Left lung (tissue), 10 donors: ENCODE measurements around the gene CABLES1. TPM values are rescaled to one million over a fixed set of nuclear protein-coding genes. Genes with fewer than 3 reads are reported as not detected.

Source experiments
- ATAC-seq: fragments of 200-7000 bp; cut with Tn5 transposase; one replicate; pipeline ENCODE4 v1.9.1; 2020; ENCODE audit warnings: moderate library complexity
- DNase-seq, 4 donors: peaks; one replicate each; pipeline ENCODE4 v3.0.0-alpha.2; 2013 to 2020
- H3K27ac ChIP-seq, 2 donors: fragments of 200-600 bp; sonication (generic) in 1 of 2; one replicate each; pipeline versions ENCODE4 v1.5.0 to v1.8.0; 2020 to 2021
- H3K27me3 ChIP-seq, 2 donors: fragments of 200-600 bp; sonication (generic) in 1 of 2; one replicate each; pipeline versions ENCODE4 v1.5.0 to v1.8.0; 2020 to 2021
- H3K36me3 ChIP-seq, 2 donors: fragments of 200-600 bp; sonication (generic) in 1 of 2; one replicate each; pipeline versions ENCODE4 v1.5.0 to v1.8.0; 2020 to 2021
- H3K4me1 ChIP-seq, 2 donors: fragments of 200-600 bp; one replicate each; pipeline ENCODE4 v1.8.0; 2021
- H3K4me3 ChIP-seq, 2 donors: fragments of 200-600 bp; sonication (generic) in 1 of 2; one replicate each; pipeline versions ENCODE4 v1.5.0 to v1.8.0; 2020 to 2021; ENCODE audit warnings: mild to moderate bottlenecking in 1 of 2
- H3K9me3 ChIP-seq, 2 donors: fragments of 200-600 bp; sonication (generic) in 1 of 2; one replicate each; pipeline versions ENCODE4 v1.5.0 to v1.8.0; 2020 to 2021
- intact Hi-C, 2 donors: fragments of 100-400 bp; cut with DNase I; formaldehyde crosslinking; loops; one replicate each; pipeline versions ENCODE4 v1.11.2 to v1.14.2; 2022
- polyA plus RNA-seq, 6 donors: library from polyadenylated mRNA; unstranded; fragments of 120-200 nt; gene quantifications; one replicate each; pipeline ENCODE4 v1.2.1, GENCODE V29; 2013; ENCODE audit not compliant: insufficient read length in 6 of 6
- total RNA-seq, 2 donors: library from RNA; stranded (reverse); fragmentation: NEBNext Ultra II Directional; extraction: Animal tissue kit (Norgen Biotek cat#: 25700); gene quantifications; one replicate each; pipeline ENCODE4 v1.2.1, GENCODE V29; 2021
- TF ChIP-seq, protein P1 (sequence below), 2 donors: fragments of 200-600 bp; sonication (generic) in 1 of 2; IDR thresholded peaks; one replicate each; pipeline versions ENCODE4 v1.5.0 to v1.8.0; 2021; ENCODE audit warnings: antibody characterized with exemption in 2 of 2
- donor health status: DM: no; HTN: yes; CAD: no.
- donor health status: DM: no; HTN: no; CAD: no.

CABLES1 gene
- total and polyA plus RNA-seq, 8 donors: 21.9 to 84.5 (median 71.6) TPM

DNA sequence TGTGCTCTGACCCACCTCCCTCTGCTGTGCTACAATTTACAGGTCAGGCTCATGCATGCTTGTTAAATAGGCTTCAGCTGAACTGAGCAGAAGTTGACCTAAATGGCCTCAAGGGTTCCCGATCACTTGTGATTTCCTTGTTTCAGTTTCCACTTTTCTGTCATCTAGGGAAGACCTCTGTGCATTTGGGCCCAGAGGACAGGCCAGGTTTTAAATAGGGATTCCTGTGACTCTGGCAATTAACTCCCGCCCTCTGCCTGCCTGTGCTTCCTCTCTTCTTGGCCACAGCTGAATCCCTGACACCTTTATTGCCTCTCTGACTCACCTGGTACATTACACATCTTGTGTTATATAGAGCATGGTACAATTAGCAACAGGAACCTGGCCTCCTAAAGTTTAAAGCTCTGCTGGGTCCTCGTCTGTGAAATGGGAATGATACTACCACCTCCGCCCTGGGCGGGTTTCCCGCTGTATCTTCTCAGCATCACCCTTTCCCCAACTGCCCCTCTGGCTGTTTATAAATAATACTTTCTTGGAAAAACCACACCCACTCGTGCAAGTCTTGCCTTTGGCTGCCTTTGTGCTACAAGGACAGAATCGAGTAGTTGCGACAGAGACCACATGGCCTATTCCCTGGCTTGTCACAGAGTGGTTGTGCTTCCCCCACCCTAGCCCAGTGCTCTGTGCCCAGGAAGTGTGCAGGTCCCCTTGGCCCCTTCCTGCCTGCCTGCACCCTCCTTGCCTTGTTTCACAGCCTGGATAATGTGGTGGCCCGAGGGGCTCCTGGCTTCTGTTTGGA is 7.9 kb downstream of the CABLES1 start:
- peak; percentile 70 for ATAC-seq
- TF ChIP-seq, protein P1, sequence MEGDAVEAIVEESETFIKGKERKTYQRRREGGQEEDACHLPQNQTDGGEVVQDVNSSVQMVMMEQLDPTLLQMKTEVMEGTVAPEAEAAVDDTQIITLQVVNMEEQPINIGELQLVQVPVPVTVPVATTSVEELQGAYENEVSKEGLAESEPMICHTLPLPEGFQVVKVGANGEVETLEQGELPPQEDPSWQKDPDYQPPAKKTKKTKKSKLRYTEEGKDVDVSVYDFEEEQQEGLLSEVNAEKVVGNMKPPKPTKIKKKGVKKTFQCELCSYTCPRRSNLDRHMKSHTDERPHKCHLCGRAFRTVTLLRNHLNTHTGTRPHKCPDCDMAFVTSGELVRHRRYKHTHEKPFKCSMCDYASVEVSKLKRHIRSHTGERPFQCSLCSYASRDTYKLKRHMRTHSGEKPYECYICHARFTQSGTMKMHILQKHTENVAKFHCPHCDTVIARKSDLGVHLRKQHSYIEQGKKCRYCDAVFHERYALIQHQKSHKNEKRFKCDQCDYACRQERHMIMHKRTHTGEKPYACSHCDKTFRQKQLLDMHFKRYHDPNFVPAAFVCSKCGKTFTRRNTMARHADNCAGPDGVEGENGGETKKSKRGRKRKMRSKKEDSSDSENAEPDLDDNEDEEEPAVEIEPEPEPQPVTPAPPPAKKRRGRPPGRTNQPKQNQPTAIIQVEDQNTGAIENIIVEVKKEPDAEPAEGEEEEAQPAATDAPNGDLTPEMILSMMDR (IDR thresholded peaks at IDR 0.05): no peak
- no peaks in the 10 kb centered on the region for H3K27me3 ChIP-seq
- no peak overlapping the region for H3K4me3 ChIP-seq
- no peaks in the 10 kb centered on the region for H3K36me3 ChIP-seq
- H3K27ac ChIP-seq: peak overlapping the region; percentile 61 to 74
- peak in 2 of 4 donors; percentile 70 to 81 for DNase-seq
- no peaks in the 10 kb centered on the region for H3K9me3 ChIP-seq
- H3K4me1 ChIP-seq: peaks cover 39 to 42% of the 10 kb centered on the region in 2 donors
- intact Hi-C loops: no loop called here

DNA sequence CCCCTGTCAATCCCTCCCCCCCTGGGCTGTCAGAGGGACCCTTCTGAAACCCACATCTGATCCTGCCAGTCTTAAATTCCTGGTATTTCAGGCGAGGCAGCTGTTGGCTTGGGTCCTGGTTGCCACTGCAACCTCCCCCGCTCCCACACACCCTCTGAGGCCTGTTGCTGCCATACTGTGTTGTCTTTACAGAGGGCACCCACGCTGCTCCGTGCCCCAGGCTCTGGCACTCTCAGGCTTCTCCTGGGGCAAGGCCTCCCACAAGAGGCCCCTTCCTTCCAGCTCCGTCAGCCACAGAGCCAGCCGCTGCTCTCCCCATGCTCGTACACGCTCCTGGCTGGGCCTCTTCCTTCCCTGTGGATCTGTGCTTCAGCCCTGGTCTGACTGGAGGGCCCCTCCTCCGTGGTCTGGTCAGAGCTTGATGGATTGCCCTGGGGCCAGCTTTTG is 8.6 kb downstream of the CABLES1 start:
- peak overlapping the region; percentile 61 to 74 for H3K27ac ChIP-seq
- TF ChIP-seq, protein P1 (IDR thresholded peaks at IDR 0.05): no peak

GRCh38 chr18:23144640-23145039 is 9.4 kb downstream of the CABLES1 start:
- TF ChIP-seq, protein P1 (IDR thresholded peaks at IDR 0.05): no peak
- Histone ChIP-seq H3K4me3 (no peak overlapping the region), H3K36me3 (no peaks in the 10 kb centered on the region), H3K4me1 (peaks cover 35 to 39% of the 10 kb centered on the region in 2 donors), H3K9me3 (no peaks in the 10 kb centered on the region), H3K27me3 (no peaks in the 10 kb centered on the region), H3K27ac (peak overlapping the region in 1 of 2 donors; percentile 61)
- DNase-seq: no peak
- intact Hi-C loops: no loop called here
- ATAC-seq: no peak

More for the DNA sequence above, 8.6 kb downstream of the CABLES1 start:
- Histone ChIP-seq H3K36me3 (no peaks in the 10 kb centered on the region), H3K4me1 (peaks cover 36 to 39% of the 10 kb centered on the region in 2 donors), H3K27me3 (no peaks in the 10 kb centered on the region), H3K9me3 (no peaks in the 10 kb centered on the region), H3K4me3 (no peak overlapping the region)
- intact Hi-C loops: no loop called here
- DNase-seq (peak in 1 of 4 donors; percentile 54), ATAC-seq (peak; percentile 48)

DNA sequence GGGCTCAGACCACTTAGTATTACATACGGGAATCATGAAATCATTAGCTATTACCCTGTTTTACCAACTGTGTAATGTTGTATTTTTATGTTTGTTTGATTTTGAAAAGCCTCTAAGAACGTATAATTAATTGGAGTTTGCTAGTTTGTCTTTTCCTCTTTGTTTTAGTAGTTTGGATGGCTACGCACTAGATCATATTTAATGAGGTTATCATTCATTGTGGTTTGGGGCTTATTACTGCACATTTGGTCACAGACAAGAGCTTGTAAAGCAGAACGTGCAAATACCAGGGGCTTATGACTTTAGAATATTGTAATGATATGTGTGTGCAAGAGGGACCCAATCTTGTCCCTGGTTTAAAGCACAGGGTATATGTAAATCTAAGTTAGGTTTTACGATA is 10.3 kb downstream of the CABLES1 start:
- Histone ChIP-seq H3K36me3 (no peaks in the 10 kb centered on the region), H3K27me3 (no peaks in the 10 kb centered on the region), H3K9me3 (no peaks in the 10 kb centered on the region), H3K4me1 (peaks cover 35 to 39% of the 10 kb centered on the region in 2 donors), H3K27ac (no peak overlapping the region), H3K4me3 (no peak overlapping the region)
- ATAC-seq: no peak
- DNase-seq: no peak
- intact Hi-C loops: no loop called here
- TF ChIP-seq, protein P1 (IDR thresholded peaks at IDR 0.05): no peak

DNA sequence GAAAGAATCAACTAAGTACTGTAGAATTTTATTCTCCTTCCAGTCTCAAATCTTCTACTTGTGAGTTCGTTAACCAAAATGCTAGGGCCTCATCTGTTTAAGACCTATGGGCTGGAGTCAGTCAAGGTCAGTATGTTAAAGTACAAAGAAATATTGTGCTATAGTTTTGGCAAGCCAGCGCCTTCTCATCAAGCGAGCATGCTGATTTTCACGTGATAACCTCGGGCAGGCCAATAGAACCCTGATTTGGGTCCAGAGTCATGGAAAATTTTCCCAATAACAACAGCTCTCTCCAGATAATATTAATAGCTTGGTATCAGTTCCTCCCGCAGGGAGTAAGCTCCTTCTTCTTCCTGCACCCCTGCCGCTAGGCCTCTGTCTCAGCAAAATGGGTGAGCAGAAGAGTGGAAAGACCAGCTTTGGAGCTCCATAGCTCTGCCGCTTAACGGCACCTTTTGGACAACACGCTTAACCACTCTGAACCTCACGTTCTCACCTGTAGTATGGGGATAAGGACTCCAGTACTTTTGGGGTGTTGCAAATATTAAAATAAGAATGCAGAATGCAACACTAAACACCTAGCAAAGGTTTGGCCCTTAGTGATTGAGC is 11.7 kb downstream of the CABLES1 start:
- Histone ChIP-seq H3K36me3 (no peaks in the 10 kb centered on the region), H3K27ac (no peak overlapping the region), H3K9me3 (no peaks in the 10 kb centered on the region), H3K4me1 (peaks cover 22 to 27% of the 10 kb centered on the region in 2 donors), H3K4me3 (no peak overlapping the region), H3K27me3 (no peaks in the 10 kb centered on the region)
- DNase-seq: no peak
- intact Hi-C loops: no loop called here
- ATAC-seq: no peak
- TF ChIP-seq, protein P1 (IDR thresholded peaks at IDR 0.05): no peak
